ENCODE results near the gene ARHGAP32. TPM values are rescaled to one million over a fixed set of nuclear protein-coding genes. Genes with fewer than 3 reads are reported as not detected.

The ARHGAP32 gene
- total and polyA plus RNA-seq, 11 donors, result 2.1 to 9.5 (median 4.8) TPM

- no peak for DNase-seq
- TF ChIP-seq CTCF (IDR thresholded peaks at IDR 0.05), result no peak
- no peak for TF ChIP-seq POLR2A (IDR thresholded peaks at IDR 0.05)
- intact Hi-C loops (cut with DNase I), result loop anchor here in 1 of 10 donors (10.0 kb wide), 1 partner anchor 113 kb away; no protein-coding TSS in a partner anchor
- ATAC-seq, result no peak
- Histone ChIP-seq H3K27me3 (no peaks in the 10 kb centered on the region), H3K4me3 (no peak overlapping the region), H3K36me3 (no peaks in the 10 kb centered on the region), H3K27ac (no peak overlapping the region), H3K4me1 (peaks cover 0 to 7% (median 0%) of the 10 kb centered on the region in 12 donors), H3K9me3 (peaks cover 0 to 25% (median 13%) of the 10 kb centered on the region in 12 donors)
- 82 to 95% (median 93%) methylated on average over 3 of the region's 3 CpGs for WGBS, 4 donors
Observed at GRCh38 chr11:129222158-129222557, 30.0 kb upstream of the ARHGAP32 start.

GRCh38 chr11:129215506-129216245 lies 23.6 kb upstream of the ARHGAP32 start:
- Histone ChIP-seq H3K4me1 (peaks cover 0 to 7% (median 0%) of the 10 kb centered on the region in 12 donors), H3K36me3 (no peaks in the 10 kb centered on the region), H3K9me3 (no peaks in the 10 kb centered on the region), H3K27me3 (no peaks in the 10 kb centered on the region), H3K4me3 (no peak overlapping the region), H3K27ac (no peak overlapping the region)
- no peak for TF ChIP-seq CTCF (IDR thresholded peaks at IDR 0.05)
- no peak for TF ChIP-seq POLR2A (IDR thresholded peaks at IDR 0.05)
- intact Hi-C loops (cut with DNase I), result loop anchor here in 1 of 10 donors (10.0 kb wide), 1 partner anchor 71 kb away; no protein-coding TSS in a partner anchor
- DNase-seq, result no peak
- no peak for ATAC-seq
- 72 to 86% (median 79%) methylated on average over 8 of the region's 8 CpGs for WGBS, 4 donors

DNA sequence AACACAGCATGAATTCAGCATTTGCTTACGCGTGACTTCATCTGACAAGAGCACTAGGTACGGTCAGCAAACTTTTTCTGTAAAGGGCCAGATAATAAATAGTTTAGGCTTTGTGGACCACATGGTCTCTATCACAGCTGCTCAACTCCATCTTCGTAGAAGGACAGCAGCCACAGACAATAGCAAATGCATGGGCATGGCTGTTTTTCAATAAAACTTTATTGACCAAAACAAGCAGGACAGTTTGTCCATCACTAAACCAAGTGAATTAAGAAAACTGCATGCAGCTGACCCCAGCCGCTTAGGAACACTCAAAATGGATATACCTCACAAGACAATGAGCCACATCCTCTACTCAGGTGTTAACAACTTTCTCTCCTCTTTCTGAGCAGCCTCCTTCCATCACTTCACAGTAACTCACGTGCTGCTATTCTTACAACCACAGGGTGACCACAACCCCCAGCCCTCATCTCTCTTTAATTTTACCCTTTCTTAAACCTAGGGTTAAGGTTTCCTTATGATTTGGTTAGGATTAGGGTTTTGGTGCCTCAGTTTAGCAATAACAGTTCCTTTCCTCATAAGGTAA lies 22.7 kb upstream of the ARHGAP32 start:
- no peak for ATAC-seq
- Histone ChIP-seq H3K27ac (no peak overlapping the region), H3K9me3 (no peaks in the 10 kb centered on the region), H3K4me3 (no peak overlapping the region), H3K36me3 (no peaks in the 10 kb centered on the region), H3K4me1 (peaks cover 0 to 7% (median 0%) of the 10 kb centered on the region in 12 donors), H3K27me3 (no peaks in the 10 kb centered on the region)
- no peak for DNase-seq
- intact Hi-C loops (cut with DNase I), result loop anchor here in 1 of 10 donors (10.0 kb wide), 1 partner anchor 70 kb away; no protein-coding TSS in a partner anchor
- TF ChIP-seq POLR2A (IDR thresholded peaks at IDR 0.05), result no peak
- no peak for TF ChIP-seq CTCF (IDR thresholded peaks at IDR 0.05)
- WGBS, 4 donors, result 95 to 96% (median 96%) methylated on average over 6 of the region's 6 CpGs

GRCh38 chr11:129213261-129213660 lies 21.1 kb upstream of the ARHGAP32 start:
- H3K9me3 ChIP-seq, result no peaks in the 10 kb centered on the region
- TF ChIP-seq CTCF (IDR thresholded peaks at IDR 0.05) (no peak), POLR2A (IDR thresholded peaks at IDR 0.05) (no peak)
- intact Hi-C loops (cut with DNase I), result loop anchor here in 1 of 10 donors (10.0 kb wide), 1 partner anchor 68 kb away; no protein-coding TSS in a partner anchor
- WGBS, 4 donors, result 96 to 97% (median 96%) methylated on average over 3 of the region's 3 CpGs
- DNase-seq, result no peak
- ATAC-seq, result no peak
- no peak overlapping the region for H3K27ac ChIP-seq
- H3K36me3 ChIP-seq, result no peaks in the 10 kb centered on the region
- H3K27me3 ChIP-seq, result no peaks in the 10 kb centered on the region
- H3K4me3 ChIP-seq, result no peak overlapping the region
- H3K4me1 ChIP-seq, result peaks cover 0 to 4% (median 0%) of the 10 kb centered on the region in 12 donors

Data from heart left ventricle (tissue), 16 donors.